Epithelial cell of prostate (primary cell): ENCODE measurements around the gene CMAS.
"Not testable (repeated sequence)": the region's sequence is repeated elsewhere in the genome, so short reads cannot be mapped to it uniquely, and the experiment has no call there.

Source experiments
- DNase-seq: peaks from one replicate; pipeline ENCODE4 v3.0.0-alpha.2; 2011; ENCODE audit warnings: low read depth, low spot score
- H3K27ac ChIP-seq: fragments of 450-650 bp; 2 replicates; pipeline ENCODE4 v1.5.1; 2017; ENCODE audit warnings: mild to moderate bottlenecking

CMAS gene

GRCh38 chr12:22044391-22044790 is 1.6 kb upstream of the CMAS start:
- DNase-seq, result no peak
- H3K27ac ChIP-seq, result no peak overlapping the region

GRCh38 chr12:22046968-22047390 is 961 bp downstream of the CMAS start:
- no peak for DNase-seq
- peak overlapping the region; percentile 93 for H3K27ac ChIP-seq

GRCh38 chr12:22047494-22047893 is 1.5 kb downstream of the CMAS start:
- H3K27ac ChIP-seq, result peak overlapping the region; percentile 93
- no peak for DNase-seq

- DNase-seq, result no peak
- no peak overlapping the region for H3K27ac ChIP-seq
Measured at GRCh38 chr12:22048351-22049041, 2.5 kb downstream of the CMAS start.

GRCh38 chr12:22050078-22050477 is 4.1 kb downstream of the CMAS start:
- DNase-seq, result no peak
- H3K27ac ChIP-seq, result no peak overlapping the region

GRCh38 chr12:22051114-22051698 is 5.2 kb downstream of the CMAS start:
- no peak overlapping the region for H3K27ac ChIP-seq
- no peak for DNase-seq

GRCh38 chr12:22052994-22053393 is 7.0 kb downstream of the CMAS start:
- not testable (repeated sequence) for DNase-seq, H3K27ac ChIP-seq

- H3K27ac ChIP-seq, result no peak overlapping the region
- DNase-seq, result no peak
Measured at GRCh38 chr12:22054155-22054554, 8.1 kb downstream of the CMAS start.

GRCh38 chr12:22056607-22057006 is 10.6 kb downstream of the CMAS start:
- DNase-seq, result no peak
- H3K27ac ChIP-seq, result no peak overlapping the region

- DNase-seq, result no peak
- no peak overlapping the region for H3K27ac ChIP-seq
Measured at GRCh38 chr12:22059976-22060647, 14.1 kb downstream of the CMAS start.

- DNase-seq, result no peak
- no peak overlapping the region for H3K27ac ChIP-seq
Measured at GRCh38 chr12:22064968-22065367, 18.9 kb downstream of the CMAS start.

- DNase-seq, result no peak
- H3K27ac ChIP-seq, result no peak overlapping the region
Measured at GRCh38 chr12:22066310-22066709, 20.3 kb downstream of the CMAS start.

GRCh38 chr12:22069851-22070250 is 23.8 kb downstream of the CMAS start:
- no peak for DNase-seq
- no peak overlapping the region for H3K27ac ChIP-seq

- no peak overlapping the region for H3K27ac ChIP-seq
- no peak for DNase-seq
Measured at GRCh38 chr12:22082190-22082701, 36.2 kb downstream of the CMAS start.

- no peak for DNase-seq
- no peak overlapping the region for H3K27ac ChIP-seq
Measured at GRCh38 chr12:22083167-22083566, 37.1 kb downstream of the CMAS start.

GRCh38 chr12:22084852-22085251 is 38.8 kb downstream of the CMAS start:
- no peak overlapping the region for H3K27ac ChIP-seq
- DNase-seq, result no peak

GRCh38 chr12:22088886-22089285 is 42.9 kb downstream of the CMAS start:
- no peak overlapping the region for H3K27ac ChIP-seq
- DNase-seq, result peak; percentile 54

- no peak overlapping the region for H3K27ac ChIP-seq
- no peak for DNase-seq
Measured at GRCh38 chr12:22089486-22089885, 43.5 kb downstream of the CMAS start.

GRCh38 chr12:22099062-22099461 is 53.0 kb downstream of the CMAS start:
- not testable (repeated sequence) for DNase-seq, H3K27ac ChIP-seq

- peak; percentile 24 for DNase-seq
- H3K27ac ChIP-seq, result peak overlapping the region; percentile 62
Measured at GRCh38 chr12:22100958-22101748, 55.1 kb downstream of the CMAS start.
